Upper lobe of left lung (tissue), 4 donors: Measurements from ENCODE around the gene CHRNA4.

Experiments used
- EP300 ChIP-seq, 4 donors: sonication (generic); formaldehyde crosslinking; IDR thresholded peaks; one replicate each; pipeline ENCODE4 v1.5.1; 2017; ENCODE audit warnings: antibody characterized with exemption in 4 of 4, control low read depth in 2 of 4
- TF ChIP-seq, protein P1 (sequence below), 6 experiments: fragments of 450-650 bp in 4 of 6; fragments of 200-600 bp in 2 of 6; sonication (generic) in 2 of 6; IDR thresholded peaks; one replicate each; pipeline ENCODE4 v1.5.1; 2016 to 2019; ENCODE audit warnings: antibody characterized with exemption in 6 of 6

GRCh38 chr20:63387393-63387792 lies 26.2 kb upstream of the CHRNA4 start:
- TF ChIP-seq, protein P1, sequence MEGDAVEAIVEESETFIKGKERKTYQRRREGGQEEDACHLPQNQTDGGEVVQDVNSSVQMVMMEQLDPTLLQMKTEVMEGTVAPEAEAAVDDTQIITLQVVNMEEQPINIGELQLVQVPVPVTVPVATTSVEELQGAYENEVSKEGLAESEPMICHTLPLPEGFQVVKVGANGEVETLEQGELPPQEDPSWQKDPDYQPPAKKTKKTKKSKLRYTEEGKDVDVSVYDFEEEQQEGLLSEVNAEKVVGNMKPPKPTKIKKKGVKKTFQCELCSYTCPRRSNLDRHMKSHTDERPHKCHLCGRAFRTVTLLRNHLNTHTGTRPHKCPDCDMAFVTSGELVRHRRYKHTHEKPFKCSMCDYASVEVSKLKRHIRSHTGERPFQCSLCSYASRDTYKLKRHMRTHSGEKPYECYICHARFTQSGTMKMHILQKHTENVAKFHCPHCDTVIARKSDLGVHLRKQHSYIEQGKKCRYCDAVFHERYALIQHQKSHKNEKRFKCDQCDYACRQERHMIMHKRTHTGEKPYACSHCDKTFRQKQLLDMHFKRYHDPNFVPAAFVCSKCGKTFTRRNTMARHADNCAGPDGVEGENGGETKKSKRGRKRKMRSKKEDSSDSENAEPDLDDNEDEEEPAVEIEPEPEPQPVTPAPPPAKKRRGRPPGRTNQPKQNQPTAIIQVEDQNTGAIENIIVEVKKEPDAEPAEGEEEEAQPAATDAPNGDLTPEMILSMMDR (IDR thresholded peaks at IDR 0.05): no peak
- no peak for TF ChIP-seq EP300 (IDR thresholded peaks at IDR 0.05)
